GM18508 (cell line): ENCODE data around the gene EDN3.

Experiments used
- ATAC-seq: cut with Tn5 transposase; IDR thresholded peaks from one replicate; pipeline ENCODE4 v1.9.1; 2021; ENCODE audit warnings: moderate number of reproducible peaks; ENCODE audit not compliant: insufficient read depth, unreplicated experiment

EDN3 gene

DNA sequence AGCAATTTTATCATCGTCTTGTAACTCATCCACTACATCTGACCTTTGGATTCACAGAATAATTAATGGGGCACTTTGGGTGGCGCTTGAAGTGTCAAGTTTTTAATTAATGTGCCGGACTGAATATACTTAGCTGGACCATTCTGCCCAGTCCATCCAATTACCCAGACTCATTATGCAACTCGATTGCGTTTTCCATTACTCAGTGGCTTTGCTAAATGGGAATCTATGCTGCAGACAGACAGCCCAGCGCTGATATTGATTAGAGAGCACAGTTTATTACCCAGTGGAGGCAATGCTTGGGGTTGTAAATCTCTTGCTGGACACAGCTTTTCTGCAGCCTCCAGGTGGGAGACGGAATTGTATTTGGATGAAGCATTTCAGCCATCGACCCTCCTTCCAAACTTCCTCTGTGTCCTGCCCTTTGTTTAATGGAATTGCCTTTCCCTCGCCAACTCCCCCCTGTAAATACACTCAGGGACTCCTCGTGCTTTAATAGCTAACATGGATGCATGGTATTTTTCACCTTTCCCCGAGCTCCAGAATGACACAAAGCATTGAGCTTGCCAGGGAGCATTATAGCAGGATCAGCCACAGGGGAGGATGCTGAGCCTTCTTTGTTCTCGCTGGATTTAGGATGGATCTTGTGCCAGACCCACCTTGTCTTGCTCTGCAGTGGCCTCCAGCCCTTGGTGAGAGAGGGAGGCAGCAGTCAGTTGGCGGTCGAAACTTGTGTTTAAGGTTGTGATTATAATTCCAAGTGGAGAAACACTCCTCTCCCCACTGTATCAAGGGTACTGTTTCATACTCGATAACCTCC is 59.7 kb downstream of the EDN3 start:
- ATAC-seq = no peak

- ATAC-seq = no peak
These were observed 60.5 kb downstream of the EDN3 start for GRCh38 chr20:59360934-59361333.

DNA sequence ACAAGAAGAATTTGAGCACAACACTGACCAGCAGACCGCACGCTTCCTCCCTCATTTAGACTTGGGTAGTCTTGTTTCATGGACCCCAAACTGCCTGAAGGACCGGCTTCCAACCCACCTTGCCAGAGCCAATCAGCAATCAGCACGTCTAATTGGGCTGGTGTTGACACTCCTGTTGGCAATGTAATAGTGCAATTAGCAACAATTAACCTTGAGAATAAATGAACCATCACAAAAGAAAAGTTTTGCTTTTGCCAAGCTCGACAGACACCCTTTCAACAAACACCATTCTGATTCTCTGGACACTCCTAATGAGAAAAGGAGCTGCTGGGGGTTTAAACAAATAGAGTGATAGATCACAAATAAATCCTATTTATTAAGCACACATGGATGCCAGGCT is 61.0 kb downstream of the EDN3 start:
- ATAC-seq = no peak

- ATAC-seq = no peak
These were observed 62.7 kb downstream of the EDN3 start for GRCh38 chr20:59363101-59363500.

GRCh38 chr20:59364611-59365010 is 64.2 kb downstream of the EDN3 start:
- ATAC-seq = no peak

DNA sequence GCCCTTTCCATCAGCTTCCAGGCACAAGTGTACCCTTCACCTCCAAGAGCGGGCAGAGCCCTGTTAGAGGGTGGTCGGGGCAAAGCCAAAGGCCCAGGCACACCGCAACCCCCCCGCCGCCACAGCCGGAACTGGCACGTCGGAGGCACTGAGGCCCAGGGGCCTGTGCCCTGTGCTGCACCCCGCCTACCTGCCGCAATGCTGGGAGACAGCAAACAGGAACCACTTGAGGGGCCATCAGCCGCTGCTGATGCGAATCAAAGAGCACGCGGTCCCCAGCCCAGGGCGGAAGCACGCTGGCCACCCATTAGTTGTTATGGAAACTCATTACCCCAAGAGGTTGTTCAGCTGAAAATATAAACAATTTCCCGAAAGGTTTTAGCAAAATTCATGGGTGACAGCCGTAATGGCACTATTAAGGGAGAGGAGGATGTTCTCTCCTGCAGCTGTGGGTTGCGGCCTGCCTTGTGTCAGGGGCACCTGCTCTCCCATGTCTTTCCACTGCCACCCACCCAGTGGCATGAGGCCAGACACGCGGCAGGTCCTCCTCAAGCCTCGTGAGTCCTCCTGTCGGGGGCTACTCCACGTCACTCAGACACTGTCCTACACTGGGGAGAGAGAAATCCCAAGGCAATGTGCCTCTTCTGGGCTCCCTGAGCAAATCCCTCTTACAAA is 65.3 kb downstream of the EDN3 start:
- no peak for ATAC-seq

DNA sequence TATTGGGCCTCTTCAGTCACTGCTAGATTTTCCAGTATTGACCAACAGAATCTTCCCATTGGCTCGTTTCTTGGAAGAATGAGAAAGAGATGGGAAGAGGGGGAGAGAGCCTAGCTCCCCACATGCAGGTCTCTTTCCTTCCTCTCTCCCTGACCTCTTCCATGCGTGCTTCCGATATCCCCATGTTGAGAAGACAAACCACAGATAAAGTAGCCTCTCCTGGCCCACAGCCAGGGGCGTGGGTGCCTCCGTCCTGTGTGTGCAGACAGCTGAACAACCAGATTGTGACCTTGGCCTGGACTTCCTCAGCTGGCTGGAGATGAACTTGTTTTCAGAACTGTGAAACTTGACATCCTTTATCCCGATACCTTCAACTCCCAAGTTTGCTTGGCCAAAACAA is 71.0 kb downstream of the EDN3 start:
- ATAC-seq = no peak

- ATAC-seq = no peak
These were observed 73.8 kb downstream of the EDN3 start for GRCh38 chr20:59374261-59374660.

DNA sequence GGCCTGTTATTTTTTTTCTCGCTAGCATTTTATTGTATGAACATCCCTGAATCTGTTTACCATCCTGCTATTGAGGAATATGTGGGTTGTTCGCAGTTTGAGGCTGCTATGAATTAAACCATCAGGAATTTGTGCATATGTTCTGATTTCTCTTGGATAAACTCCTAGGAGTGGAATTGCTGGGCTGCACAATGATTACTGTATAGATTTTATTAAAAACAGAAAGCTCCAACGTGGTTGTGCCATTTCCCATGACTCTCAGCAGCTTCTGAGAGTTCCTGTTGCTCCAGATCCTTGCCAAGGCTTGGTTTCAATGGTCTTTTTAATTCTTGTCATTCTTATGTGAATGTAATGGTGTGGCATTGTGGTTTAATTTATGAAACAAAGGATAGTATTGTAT is 75.1 kb downstream of the EDN3 start:
- no peak for ATAC-seq
